CD4-positive, alpha-beta T cell treated with Interleukin-6 for 4 hours (primary cell): Measurements from ENCODE around the gene TSPAN13.
A peak's percentile ranks its signal among the peaks of the same experiment; 100 is the strongest.

ENCODE experiments used
- DNase-seq: peaks from one replicate; pipeline ENCODE4 v3.0.0-alpha.2; 2020; ENCODE audit warnings: mixed read lengths

The TSPAN13 gene

GRCh38 chr7:16753102-16753931 is at the start of gene TSPAN13:
TSS of gene TSPAN13 (plus strand) at chr7:16753755. CDS start at chr7:16753968, 213 bp downstream.
- DNase-seq, result peak; percentile 52

- DNase-seq, result no peak
Observed at GRCh38 chr7:16708511-16708910, 45.0 kb upstream of the TSPAN13 start.

GRCh38 chr7:16708980-16709379 is 44.6 kb upstream of the TSPAN13 start:
- DNase-seq, result no peak

- DNase-seq, result no peak
Observed at GRCh38 chr7:16710651-16711050, 42.9 kb upstream of the TSPAN13 start.

GRCh38 chr7:16711730-16712129 is 41.8 kb upstream of the TSPAN13 start:
- no peak for DNase-seq

GRCh38 chr7:16712916-16713315 is 40.6 kb upstream of the TSPAN13 start:
- DNase-seq, result no peak

GRCh38 chr7:16715928-16716327 is 37.6 kb upstream of the TSPAN13 start:
- DNase-seq, result no peak

- DNase-seq, result no peak
Observed at GRCh38 chr7:16718111-16718656, 35.4 kb upstream of the TSPAN13 start.

- no peak for DNase-seq
Observed at GRCh38 chr7:16719699-16720098, 33.9 kb upstream of the TSPAN13 start.

GRCh38 chr7:16721541-16721940 is 32.0 kb upstream of the TSPAN13 start:
- no peak for DNase-seq

- DNase-seq, result no peak
Observed at GRCh38 chr7:16724344-16724743, 29.2 kb upstream of the TSPAN13 start.

GRCh38 chr7:16726189-16726588 is 27.4 kb upstream of the TSPAN13 start:
- DNase-seq, result no peak

- no peak for DNase-seq
Observed at GRCh38 chr7:16727736-16728135, 25.8 kb upstream of the TSPAN13 start.

GRCh38 chr7:16728811-16729210 is 24.7 kb upstream of the TSPAN13 start:
- DNase-seq, result no peak

GRCh38 chr7:16729541-16729940 is 24.0 kb upstream of the TSPAN13 start:
- no peak for DNase-seq

- no peak for DNase-seq
Observed at GRCh38 chr7:16730937-16731336, 22.6 kb upstream of the TSPAN13 start.

GRCh38 chr7:16732828-16733227 is 20.7 kb upstream of the TSPAN13 start:
- DNase-seq, result no peak

GRCh38 chr7:16734148-16734726 is 19.3 kb upstream of the TSPAN13 start:
- no peak for DNase-seq

- DNase-seq, result no peak
Observed at GRCh38 chr7:16735020-16735419, 18.5 kb upstream of the TSPAN13 start.

GRCh38 chr7:16738011-16738688 is 15.4 kb upstream of the TSPAN13 start:
- DNase-seq, result no peak

- DNase-seq, result no peak
Observed at GRCh38 chr7:16739863-16740622, 13.5 kb upstream of the TSPAN13 start.

- no peak for DNase-seq
Observed at GRCh38 chr7:16740623-16740953, 13.0 kb upstream of the TSPAN13 start.

- DNase-seq, result no peak
Observed at GRCh38 chr7:16740996-16741395, 12.6 kb upstream of the TSPAN13 start.
